SHP77 treated with DMSO at 0.1 percent for 48 hours (cell line): ENCODE measurements around the gene LRP11.
A peak's percentile ranks its signal among the peaks of the same experiment; 100 is the strongest.
"Not testable (repeated sequence)": the region's sequence is repeated elsewhere in the genome, so short reads cannot be mapped to it uniquely, and the experiment has no call there.

Source experiments
- DNase-seq: peaks from one replicate; lab custom pipeline; 2025; lab: John Stamatoyannopoulos, UW

The LRP11 gene, protein sequence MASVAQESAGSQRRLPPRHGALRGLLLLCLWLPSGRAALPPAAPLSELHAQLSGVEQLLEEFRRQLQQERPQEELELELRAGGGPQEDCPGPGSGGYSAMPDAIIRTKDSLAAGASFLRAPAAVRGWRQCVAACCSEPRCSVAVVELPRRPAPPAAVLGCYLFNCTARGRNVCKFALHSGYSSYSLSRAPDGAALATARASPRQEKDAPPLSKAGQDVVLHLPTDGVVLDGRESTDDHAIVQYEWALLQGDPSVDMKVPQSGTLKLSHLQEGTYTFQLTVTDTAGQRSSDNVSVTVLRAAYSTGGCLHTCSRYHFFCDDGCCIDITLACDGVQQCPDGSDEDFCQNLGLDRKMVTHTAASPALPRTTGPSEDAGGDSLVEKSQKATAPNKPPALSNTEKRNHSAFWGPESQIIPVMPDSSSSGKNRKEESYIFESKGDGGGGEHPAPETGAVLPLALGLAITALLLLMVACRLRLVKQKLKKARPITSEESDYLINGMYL

DNA sequence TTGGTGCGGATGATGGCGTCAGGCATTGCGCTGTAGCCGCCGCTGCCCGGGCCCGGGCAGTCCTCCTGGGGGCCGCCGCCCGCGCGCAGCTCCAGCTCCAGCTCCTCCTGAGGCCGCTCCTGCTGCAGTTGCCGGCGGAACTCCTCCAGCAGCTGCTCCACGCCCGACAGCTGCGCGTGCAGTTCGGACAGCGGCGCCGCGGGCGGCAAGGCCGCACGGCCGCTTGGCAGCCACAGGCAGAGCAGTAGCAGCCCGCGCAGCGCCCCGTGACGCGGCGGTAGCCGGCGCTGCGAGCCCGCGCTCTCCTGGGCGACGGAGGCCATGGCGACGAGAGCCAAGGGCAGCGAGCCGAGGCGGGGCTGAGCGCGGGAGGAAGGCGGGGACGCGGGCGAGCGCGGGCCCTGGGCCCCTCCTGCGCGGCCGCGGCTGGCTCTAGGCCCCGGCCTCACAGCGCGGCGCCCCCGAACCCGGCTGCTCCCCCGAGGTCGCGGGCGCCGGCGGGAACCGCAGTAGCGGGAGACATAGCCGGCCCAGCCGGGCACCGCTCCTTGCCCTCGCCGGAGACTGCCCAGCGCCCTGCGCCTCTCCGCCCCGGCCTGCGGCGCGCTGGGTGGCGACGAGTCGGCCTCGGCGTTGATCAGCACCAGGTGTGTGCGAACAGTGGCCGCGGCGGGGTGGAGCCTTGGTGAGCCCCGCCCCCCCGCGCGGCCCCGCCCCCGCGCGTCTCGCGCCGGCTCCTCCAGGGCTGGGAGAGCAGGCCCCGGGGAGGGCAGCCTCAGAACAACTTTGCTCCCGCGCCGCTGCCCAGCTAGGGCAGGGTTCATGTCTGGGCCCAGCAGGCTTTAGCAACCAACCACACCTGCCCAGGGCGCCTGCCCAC, at the start of gene LRP11:
Gene LRP11 (minus strand): TSS at position 662 of the 880 bp plus-strand sequence. CDS start 339 bp downstream, at position 323.
- peak; percentile 68 for DNase-seq

DNA sequence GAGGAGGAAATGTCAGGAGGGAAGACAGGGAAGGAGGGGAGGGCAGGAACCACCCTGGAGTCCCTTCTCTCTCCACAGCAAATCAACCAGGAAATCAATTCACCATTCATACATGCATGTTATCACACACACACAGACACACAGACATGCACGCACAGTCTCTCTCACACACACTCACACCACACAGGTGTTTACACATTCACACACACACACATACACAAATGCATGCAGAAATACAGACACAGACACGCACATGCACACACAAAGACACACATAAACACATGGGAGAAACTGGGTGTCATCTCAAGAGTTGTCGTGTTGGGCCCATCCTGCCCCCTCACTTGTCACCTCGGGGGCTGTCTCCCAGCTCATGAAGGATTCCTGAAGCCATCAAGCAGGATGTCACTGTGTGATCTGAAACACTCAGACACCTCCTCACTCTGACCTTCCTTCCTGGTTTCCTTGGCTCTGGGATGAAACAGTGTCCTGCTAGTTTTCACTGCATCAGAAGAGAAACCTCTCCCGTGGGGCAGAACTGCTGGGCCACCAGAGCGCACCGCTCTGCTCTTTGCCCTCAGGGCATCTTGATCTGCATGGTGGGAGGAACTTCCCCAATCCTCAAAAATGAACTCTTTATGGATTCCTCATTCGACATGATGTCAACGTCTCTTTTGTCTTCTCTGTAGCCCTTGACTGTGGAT, 49.5 kb upstream of the LRP11 start:
- no peak for DNase-seq

DNA sequence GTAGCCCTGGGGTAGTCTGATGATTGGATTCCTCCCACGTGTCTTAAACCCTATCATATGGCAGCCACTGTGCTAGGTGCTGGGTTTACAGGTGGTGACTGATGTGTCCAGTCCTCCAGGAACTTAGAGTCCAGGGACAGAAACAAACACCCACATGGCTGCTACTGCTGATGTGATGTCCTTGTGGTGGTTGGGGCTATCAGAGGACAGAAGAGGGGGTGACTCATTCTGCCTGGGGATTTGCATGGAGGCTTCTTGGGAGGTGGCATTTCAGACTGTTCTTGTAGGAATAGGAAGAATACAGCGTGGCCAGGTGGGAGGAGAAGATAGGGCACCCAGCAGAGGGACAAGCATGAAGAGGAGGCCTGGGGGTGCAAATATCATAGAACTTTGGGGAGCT, 48.9 kb upstream of the LRP11 start:
- no peak for DNase-seq

DNA sequence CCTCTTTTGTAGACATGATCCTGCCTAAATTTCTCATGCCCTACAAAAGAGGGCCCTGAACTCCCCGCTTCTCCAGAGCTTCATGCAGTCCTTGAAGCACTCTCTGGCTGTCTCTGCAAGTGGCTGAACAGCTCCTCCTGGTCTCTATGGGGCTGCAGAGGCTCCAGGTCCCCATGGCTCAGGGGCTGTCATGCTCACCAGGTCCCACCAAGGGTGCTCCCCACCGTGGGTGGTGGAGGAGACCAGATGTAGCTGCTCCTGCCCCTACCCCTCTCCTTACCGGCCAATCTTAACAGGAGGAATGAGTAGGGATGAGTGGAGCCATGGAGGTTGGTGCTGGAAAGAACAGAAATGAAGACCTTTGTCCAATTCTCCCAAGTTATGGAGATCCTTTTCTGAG, 48.5 kb upstream of the LRP11 start:
- not testable (repeated sequence) for DNase-seq

DNA sequence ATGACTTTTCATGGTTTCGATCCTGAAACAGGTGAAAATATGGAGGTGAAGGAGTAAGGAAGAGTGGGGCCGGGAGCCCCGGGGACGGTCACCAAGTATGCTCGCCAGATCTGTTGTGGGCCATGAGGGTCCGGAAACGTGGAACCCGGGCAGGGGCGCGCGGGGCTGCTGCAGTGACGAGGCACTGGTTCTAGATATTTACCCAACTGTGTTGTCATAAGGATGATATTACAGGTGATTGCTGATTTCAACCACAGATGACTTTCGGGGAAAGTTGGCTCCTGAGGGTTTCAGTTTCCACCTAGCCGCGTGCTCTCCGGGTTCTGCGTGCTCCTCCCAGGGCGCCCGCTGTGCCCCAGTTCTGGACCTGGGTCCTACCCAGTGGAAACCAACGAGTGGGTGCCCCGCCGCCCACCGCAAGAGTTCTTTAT, 46.6 kb upstream of the LRP11 start:
- DNase-seq = no peak

DNA sequence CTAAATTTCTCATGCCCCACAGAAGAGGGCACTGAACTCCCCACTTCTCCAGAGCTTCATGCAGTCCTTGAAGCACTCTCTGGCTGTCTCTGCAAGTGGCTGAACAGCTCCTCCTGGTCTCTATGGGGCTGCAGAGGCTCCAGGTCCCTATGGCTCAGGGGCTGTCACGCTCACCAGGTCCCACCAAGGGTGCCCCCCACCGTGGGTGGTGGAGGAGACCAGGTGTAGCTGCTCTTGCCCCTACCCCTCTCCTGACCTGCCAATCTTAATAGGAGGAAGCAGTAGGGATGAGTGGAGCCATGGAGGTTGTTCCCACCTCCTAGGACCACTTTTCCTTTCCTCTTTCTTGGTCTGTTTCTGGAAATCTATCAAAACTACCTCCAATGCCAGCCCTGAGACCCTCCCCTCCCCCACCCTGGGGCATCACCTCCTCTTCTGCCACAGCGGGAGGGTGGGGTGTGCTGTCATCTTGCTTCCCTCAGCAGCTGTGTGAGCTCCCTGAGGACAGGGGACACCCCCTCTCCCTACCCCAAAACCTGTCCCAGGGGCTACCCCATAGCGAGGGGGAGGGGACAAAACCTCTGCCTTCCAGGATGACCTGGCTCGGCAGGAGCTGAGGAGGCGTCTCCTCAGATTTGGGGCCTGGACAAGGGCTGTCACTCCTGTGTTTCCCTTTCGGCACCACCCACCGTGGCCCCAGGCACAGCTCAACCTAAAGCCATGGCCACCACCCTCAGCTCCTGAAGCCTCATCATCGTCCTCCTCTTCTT, 45.7 kb upstream of the LRP11 start:
- DNase-seq = no peak

DNA sequence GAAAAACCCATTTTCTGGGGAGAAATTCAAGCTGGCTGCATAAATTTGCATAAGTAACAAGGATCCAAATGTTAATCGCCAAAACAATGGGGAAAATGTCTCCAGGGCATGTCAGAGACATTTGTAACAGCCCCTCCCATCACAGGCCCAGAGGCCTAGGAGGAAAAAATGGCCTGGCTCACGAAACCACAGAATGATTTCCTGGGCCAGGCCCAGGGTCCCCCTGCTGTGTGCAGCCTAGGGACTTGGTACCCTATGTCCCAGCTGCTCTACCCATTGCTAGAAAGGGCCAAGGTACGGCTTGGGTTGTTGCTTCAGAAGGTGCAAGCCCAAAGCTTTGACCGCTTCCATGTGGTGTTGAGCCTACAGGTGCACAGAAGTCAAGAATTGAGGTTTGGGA, 44.3 kb upstream of the LRP11 start:
- not testable (repeated sequence) for DNase-seq

DNA sequence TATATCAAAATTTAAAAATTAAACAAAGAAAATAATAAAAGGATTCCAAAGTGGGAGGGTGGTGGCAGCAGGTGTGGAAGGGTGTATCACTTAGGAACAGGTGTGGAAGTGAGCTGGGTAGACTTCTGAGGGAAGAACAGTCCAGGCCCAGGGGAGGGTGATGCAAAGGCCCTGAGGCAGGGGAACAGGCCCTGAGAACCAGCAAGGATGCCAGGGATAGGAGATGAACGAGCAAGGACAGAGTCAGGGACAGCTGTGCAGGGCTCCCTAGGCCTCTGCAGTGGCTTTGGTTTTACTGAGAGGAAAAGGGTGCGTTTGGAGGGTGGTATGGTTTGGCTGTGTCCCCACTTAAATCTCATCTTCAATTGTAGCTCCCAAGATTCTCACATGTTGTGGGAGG, 43.2 kb upstream of the LRP11 start:
- DNase-seq = no peak

DNA sequence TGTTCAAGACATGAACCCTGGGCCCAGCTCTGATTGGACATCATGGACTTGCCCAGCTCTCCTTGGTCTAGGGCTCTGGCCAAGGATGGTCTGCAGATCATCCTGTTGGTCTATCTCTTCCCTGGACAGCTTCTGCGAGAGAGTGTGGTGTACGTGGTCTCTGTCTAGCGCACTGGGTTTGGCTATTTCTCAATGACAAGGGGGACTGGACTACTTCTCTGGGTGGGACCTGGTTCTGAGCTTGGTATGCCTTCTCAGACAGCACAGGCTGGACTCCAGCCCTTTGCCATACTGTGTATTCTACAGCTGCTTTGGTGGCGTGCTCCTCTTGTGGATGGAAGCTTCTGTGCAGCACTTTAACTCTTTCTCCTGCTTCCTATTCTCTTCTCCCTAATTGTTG, 42.2 kb upstream of the LRP11 start:
- no peak for DNase-seq

DNA sequence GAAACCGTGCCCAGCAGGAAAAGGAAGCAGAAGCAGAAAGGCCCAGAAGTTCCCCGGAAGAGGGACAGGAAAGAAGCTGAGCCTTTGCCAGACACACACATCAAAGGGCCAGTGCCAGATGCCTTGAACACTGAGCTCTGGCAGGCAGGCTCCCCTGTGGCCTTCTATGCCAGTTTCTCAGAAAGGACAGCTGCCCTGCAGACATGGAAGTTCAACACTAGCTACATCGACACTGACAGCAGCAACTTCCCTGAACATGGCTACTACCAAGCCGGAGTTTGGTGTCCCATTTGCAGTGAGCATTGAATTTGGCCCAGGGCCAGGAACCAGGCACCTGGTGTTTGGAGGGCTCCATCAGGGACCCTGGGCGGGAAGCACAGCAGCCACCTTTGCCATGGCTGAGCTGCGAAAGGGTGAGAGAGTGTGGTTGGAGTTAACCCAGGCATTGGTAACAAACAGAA, 41.8 kb upstream of the LRP11 start:
- no peak for DNase-seq

DNA sequence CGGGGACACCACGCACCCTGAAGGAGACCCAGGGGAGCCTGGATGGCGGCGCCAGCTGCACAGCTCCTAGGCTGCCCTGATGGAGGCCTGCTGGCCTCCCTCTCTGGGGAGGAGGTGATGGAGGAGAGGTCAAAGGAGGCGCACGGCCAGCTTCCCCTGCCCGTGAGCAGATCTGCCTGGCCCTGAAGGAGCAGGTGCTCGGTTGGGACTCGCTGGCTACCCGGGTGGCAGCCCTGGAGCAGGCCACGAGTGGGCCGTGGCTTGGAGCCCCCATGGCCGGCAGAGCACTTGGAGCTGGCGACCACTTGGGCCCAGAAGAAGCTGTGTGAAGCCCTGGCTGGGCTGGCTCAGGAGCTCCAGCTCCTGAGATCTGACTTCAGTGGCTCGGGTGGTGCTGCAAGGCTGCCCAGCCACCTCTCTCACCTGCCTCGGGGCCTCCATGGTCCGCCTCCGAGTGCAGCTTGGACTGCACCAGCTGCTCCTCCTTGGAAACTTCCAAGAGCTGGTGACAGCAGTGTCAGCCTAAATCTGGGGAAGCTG, 41.3 kb upstream of the LRP11 start:
- no peak for DNase-seq

DNA sequence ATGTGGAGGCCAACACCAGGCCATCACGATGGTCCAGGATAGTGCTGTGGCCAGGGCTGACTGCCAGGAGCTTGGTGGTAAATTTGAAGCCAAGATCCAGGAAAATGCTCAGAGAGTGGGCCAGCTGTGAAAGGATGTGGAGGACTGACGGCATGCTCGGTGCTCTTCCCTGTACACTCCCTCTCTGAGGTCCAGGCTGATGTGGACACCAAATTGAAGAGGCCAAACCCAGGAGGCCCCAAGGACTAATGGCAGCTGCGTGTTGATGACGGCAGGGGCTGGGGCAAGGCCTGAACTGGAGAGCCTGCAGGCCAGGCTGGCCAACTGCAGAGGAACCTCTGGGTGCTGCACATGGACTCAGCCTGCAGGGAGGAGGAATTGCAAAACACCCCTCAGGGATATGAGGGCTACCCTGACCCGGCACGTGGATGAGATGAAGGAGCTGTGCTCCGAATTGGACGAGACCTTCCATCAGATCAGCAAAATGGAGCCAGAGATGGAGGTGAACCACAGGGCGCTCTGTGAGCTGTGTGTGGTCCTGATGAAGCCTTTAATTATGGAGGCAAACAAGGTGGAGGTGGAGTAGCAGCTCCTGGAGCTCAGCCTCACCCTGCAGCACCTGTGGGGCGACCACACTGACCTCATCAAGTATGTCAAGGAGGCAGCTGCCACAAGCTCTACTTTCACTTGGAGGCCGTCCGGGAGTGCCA, 40.7 kb upstream of the LRP11 start:
- DNase-seq = no peak

DNA sequence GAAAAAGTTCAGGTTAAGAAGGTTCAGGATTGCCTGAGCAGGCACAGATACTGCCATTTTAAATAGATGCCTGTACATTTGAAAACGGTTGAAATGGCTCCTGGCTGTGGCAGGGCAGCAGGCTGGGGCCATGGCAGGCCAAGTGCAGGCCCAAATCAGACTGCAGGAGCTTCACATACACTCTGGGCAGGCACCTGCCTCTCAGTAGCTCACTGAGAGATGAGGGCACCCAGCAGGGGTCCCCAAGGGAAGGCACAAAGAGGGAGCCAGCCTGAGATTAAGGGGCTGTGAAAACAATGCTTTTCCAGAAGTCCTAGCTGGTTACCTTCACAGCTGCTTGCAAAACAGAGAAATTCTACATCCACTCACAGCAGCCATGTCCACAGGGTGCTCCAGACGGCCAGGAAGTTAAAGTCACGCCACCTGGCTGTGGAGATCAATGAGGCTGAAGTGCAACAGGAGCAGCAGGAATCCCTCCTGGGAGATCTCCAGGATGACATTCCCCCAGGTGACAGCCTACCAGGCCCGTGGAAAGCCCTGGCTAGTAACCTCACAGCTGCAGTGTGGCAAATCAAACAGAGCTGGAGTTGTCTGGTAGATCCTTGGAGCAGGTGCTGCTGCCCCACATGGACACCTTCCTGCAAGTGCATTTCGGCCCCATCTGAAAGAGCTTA, 39.9 kb upstream of the LRP11 start:
- DNase-seq = peak; percentile 51

DNA sequence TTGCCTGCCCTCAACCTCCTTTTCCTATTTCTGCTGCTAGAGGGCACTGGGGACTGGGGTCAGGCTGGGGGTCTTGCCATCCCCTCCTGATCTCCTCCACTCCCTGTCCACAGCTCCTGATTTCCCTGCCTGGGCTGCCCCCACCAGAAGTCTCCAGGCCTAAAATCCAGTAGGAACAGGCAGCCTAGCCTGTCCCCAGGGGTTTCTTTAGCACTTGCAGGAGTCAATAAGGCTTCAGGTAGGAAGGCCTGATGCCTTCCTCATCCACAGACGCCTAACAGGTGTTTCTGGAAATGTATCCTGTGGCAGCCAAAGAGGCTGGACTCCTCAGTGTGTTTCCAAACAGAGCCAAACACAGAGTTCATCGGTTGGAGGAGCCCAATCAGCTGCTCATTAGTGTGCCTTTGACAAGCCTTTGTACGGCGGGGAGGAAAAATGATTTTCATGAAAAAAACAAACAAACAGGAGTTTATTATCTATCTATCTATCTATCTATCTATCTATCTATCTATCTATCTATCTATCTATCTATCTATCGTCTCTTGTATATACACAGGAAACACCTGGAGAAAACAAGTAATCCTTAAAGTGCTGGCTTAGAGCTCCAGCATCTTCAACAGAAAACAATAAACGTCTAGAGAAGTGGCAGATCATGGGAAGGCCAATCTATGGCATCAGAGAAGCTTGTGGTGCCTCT, 37.4 kb upstream of the LRP11 start:
- no peak for DNase-seq

DNA sequence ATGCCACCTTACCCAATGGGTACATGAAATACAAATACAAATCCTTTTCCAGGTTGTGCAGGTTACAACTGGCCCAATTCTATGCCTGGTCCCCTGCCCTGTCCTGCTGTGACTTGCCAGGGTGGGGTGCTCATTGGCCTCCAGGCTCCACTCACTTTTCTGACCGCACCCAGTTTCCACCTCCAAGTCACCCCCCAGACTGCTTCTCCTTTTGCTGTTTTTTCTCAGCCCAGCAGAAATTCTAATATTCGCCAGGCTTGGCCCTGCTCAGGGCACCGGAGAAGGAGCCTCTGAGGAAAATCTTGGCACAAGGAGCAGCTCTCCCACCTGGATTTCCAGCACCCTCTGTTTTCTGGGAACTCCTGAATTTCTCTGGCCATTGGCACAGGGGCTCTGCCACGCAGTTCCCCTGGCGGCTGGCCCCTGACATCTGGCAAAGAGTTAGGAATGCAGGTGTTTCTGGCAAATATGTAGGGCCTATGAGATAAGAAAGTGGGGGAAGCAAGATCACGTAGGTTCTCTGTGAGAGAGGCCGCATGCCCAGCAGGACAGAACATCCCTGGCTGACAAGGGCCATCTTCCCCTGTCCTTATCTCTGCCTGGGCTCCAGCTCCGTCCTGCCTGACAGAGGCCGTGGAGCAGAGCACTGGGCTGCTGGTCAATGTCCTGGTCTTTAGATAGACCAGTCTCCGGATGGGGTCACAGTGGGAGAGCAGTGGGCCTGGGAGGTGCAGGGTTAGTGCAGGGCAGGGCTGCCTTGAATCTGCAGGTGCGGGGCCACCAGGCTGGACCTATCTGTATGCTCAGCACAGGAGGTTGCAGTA, 36.7 kb upstream of the LRP11 start:
- DNase-seq = no peak

DNA sequence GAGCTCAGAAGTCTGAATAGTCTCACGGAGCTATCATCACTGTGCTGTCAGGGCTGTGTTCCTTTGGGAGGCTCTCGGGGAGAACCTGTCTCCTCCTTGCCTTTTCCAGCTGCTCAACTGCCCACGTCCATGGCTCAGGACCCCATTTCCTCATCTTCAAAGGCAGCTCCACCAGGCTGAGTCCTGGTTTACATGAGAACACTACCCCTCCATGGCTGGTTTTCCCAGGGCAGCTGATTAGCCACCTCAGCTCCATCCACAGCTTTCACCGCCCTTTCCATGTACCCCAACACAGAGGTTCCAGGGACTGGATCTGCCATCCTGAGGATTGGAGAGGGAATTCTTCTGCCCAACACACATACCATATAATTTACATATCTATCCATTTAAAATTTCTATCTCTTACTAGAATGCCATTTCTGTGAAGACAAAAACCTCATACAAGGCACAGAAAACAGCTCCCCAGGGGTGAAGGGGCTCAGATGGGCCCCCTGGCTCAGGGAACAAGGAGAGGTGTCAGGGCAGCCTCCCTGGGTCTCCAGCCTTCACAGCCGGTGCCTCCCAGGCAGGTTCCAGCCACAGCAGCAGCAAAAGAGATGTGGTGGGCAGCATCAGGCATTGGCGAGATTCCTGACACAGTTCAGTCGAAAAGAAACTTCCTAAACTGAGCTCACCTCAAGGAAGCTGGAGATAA, 35.9 kb upstream of the LRP11 start:
- no peak for DNase-seq

DNA sequence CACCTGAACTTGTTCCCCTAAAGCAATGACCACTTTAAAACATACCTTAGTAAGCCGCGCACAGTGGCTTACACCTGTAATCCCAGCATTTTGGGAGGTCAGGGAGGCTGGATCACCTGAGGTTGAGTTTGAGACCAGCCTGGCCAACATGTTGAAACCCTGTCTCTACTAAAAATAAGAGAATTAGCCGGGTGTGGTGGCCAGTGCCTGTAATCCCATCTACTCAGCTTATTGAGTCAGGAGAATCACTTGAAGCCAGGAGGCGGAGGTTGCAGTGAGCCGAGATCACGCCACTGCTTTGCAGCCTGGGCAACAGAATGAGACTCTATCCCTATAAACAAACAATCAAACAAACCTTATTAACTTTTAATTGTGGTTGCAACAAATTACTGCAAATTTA, 35.3 kb upstream of the LRP11 start:
- DNase-seq = no peak

DNA sequence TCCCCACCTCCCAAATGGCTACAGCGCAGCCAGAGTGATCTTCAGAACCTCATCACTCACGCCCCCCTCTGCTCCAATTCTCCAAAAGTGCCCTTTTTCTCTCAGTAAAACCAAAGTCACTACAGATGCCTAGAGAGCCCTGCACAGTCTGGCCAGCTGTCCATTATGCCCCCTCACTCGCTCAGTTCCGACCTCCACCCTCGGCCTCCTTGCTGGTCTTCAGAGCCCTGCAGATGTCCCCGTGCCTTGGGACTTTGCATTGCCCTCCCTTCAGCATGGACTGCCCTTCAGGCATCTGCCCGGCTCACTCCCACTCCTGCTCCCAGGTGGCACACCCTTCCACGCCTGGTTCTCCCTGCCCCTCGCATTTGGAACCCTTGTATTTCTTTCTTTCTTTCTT, 34.8 kb upstream of the LRP11 start:
- DNase-seq = no peak
